Measurements from ENCODE around the gene FAM219A. TPM values are rescaled to one million over a fixed set of nuclear protein-coding genes. Genes with fewer than 3 reads are reported as not detected.

The FAM219A gene
- total RNA-seq, 1 experiment from 2014 or later = 3.7 TPM

- Histone ChIP-seq H3K4me2 (ENCODE audit: low read depth, low read length, poor library complexity, severe bottlenecking) (no peak overlapping the region), H3K27ac (ENCODE audit: low read length) (no peak overlapping the region), H2AFZ (ENCODE audit: low read length) (no peak overlapping the region), H3K79me2 (ENCODE audit: low read length) (no peaks in the 10 kb centered on the region), H3K9ac (ENCODE audit: low read length) (no peak overlapping the region), H3K4me1 (ENCODE audit: low read length) (peaks cover 31% of the 10 kb centered on the region), H4K20me1 (ENCODE audit: insufficient read depth, low read depth, low read length) (no peaks in the 10 kb centered on the region), H3K9me2 (replicated peaks; ENCODE audit: insufficient read depth, low read length) (no peaks in the 10 kb centered on the region), H3K36me3 (ENCODE audit: insufficient read depth, low read length) (no peaks in the 10 kb centered on the region), H3K9me3 (ENCODE audit: low read length) (no peaks in the 10 kb centered on the region), H3K27me3 (ENCODE audit: low read length) (no peaks in the 10 kb centered on the region), H3K4me3 (ENCODE audit: low read length) (no peak overlapping the region)
- DNase-seq = no peak
These were observed 83.3 kb downstream of the FAM219A start for GRCh38 chr9:34374905-34375552.

DNA sequence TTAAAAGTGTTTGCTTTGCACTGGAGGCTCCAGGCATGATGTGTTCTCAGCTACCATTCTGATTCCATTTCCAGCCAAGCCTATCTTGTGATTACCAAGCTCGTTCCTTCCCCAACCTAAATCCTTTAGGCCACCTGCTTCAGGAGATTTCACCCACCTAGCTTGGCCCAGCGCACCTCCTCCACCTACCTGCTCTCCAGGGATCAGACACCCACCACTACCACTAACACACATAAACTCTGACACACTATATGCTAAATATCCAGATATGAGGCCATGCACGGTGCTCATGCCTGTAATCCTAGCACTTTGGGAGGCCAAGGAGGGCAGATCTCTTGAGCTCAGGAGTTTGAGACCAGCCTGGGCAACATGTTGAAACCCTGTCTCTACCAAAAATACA is 84.0 kb downstream of the FAM219A start:
- Histone ChIP-seq H3K9me3 (ENCODE audit: low read length) (no peaks in the 10 kb centered on the region), H3K27me3 (ENCODE audit: low read length) (no peaks in the 10 kb centered on the region), H3K9me2 (replicated peaks; ENCODE audit: insufficient read depth, low read length) (no peaks in the 10 kb centered on the region), H3K4me2 (ENCODE audit: low read depth, low read length, poor library complexity, severe bottlenecking) (no peak overlapping the region), H4K20me1 (ENCODE audit: insufficient read depth, low read depth, low read length) (no peaks in the 10 kb centered on the region), H3K36me3 (ENCODE audit: insufficient read depth, low read length) (no peaks in the 10 kb centered on the region), H3K4me3 (ENCODE audit: low read length) (no peak overlapping the region), H3K9ac (ENCODE audit: low read length) (no peak overlapping the region), H2AFZ (ENCODE audit: low read length) (no peak overlapping the region), H3K4me1 (ENCODE audit: low read length) (peaks cover 26% of the 10 kb centered on the region), H3K79me2 (ENCODE audit: low read length) (no peaks in the 10 kb centered on the region), H3K27ac (ENCODE audit: low read length) (no peak overlapping the region)
- DNase-seq = no peak

DNA sequence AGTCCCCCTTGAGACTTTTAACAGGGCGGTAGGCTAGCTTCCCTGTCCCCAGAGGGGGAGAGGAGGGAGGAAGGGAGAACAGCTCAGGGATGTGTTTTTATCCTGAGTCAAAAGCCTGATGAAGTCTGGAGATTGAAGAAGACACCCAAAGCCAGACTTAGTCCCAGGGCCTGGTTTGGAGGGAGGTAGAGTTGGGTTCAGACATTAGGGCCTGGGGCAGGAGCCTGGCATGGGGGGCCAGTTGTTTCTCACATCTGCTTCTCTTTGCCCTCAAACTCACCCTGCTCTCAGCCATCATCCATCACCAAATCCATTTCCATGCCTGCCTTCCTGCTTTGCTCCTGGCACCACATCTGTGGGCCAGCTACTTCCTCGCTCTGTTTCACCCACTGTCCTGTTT is 84.6 kb downstream of the FAM219A start:
- Histone ChIP-seq H3K79me2 (ENCODE audit: low read length) (no peaks in the 10 kb centered on the region), H3K4me2 (ENCODE audit: low read depth, low read length, poor library complexity, severe bottlenecking) (no peak overlapping the region), H3K4me1 (ENCODE audit: low read length) (peaks cover 22% of the 10 kb centered on the region), H3K9me2 (replicated peaks; ENCODE audit: insufficient read depth, low read length) (no peaks in the 10 kb centered on the region), H3K36me3 (ENCODE audit: insufficient read depth, low read length) (no peaks in the 10 kb centered on the region), H3K9ac (ENCODE audit: low read length) (no peak overlapping the region), H3K4me3 (ENCODE audit: low read length) (no peak overlapping the region), H3K27ac (ENCODE audit: low read length) (no peak overlapping the region), H2AFZ (ENCODE audit: low read length) (no peak overlapping the region), H4K20me1 (ENCODE audit: insufficient read depth, low read depth, low read length) (no peaks in the 10 kb centered on the region), H3K27me3 (ENCODE audit: low read length) (no peaks in the 10 kb centered on the region), H3K9me3 (ENCODE audit: low read length) (no peaks in the 10 kb centered on the region)
- DNase-seq = no peak

- Histone ChIP-seq H3K9me3 (ENCODE audit: low read length) (no peaks in the 10 kb centered on the region), H2AFZ (ENCODE audit: low read length) (no peak overlapping the region), H3K9me2 (replicated peaks; ENCODE audit: insufficient read depth, low read length) (no peaks in the 10 kb centered on the region), H3K79me2 (ENCODE audit: low read length) (no peaks in the 10 kb centered on the region), H3K36me3 (ENCODE audit: insufficient read depth, low read length) (no peaks in the 10 kb centered on the region), H3K4me1 (ENCODE audit: low read length) (peaks cover 22% of the 10 kb centered on the region), H3K9ac (ENCODE audit: low read length) (no peak overlapping the region), H3K4me2 (ENCODE audit: low read depth, low read length, poor library complexity, severe bottlenecking) (no peak overlapping the region), H3K4me3 (ENCODE audit: low read length) (no peak overlapping the region), H4K20me1 (ENCODE audit: insufficient read depth, low read depth, low read length) (no peaks in the 10 kb centered on the region), H3K27me3 (ENCODE audit: low read length) (no peaks in the 10 kb centered on the region), H3K27ac (ENCODE audit: low read length) (no peak overlapping the region)
- DNase-seq = no peak
These were observed 85.8 kb downstream of the FAM219A start for GRCh38 chr9:34372467-34373011.

GRCh38 chr9:34371886-34372466 is 86.4 kb downstream of the FAM219A start:
- H3K79me2 ChIP-seq (ENCODE audit: low read length) = no peaks in the 10 kb centered on the region
- no peaks in the 10 kb centered on the region for H3K27me3 ChIP-seq (ENCODE audit: low read length)
- no peak overlapping the region for H3K9ac ChIP-seq (ENCODE audit: low read length)
- DNase-seq = no peak
- no peak overlapping the region for H3K4me3 ChIP-seq (ENCODE audit: low read length)
- H3K27ac ChIP-seq (ENCODE audit: low read length) = no peak overlapping the region
- H4K20me1 ChIP-seq (ENCODE audit: insufficient read depth, low read depth, low read length) = no peaks in the 10 kb centered on the region
- H3K36me3 ChIP-seq (ENCODE audit: insufficient read depth, low read length) = no peaks in the 10 kb centered on the region
- H3K9me2 ChIP-seq (replicated peaks; ENCODE audit: insufficient read depth, low read length) = no peaks in the 10 kb centered on the region
- peaks cover 17% of the 10 kb centered on the region for H3K4me1 ChIP-seq (ENCODE audit: low read length)
- no peaks in the 10 kb centered on the region for H3K9me3 ChIP-seq (ENCODE audit: low read length)
- H2AFZ ChIP-seq (ENCODE audit: low read length) = no peak overlapping the region
- no peak overlapping the region for H3K4me2 ChIP-seq (ENCODE audit: low read depth, low read length, poor library complexity, severe bottlenecking)

DNA sequence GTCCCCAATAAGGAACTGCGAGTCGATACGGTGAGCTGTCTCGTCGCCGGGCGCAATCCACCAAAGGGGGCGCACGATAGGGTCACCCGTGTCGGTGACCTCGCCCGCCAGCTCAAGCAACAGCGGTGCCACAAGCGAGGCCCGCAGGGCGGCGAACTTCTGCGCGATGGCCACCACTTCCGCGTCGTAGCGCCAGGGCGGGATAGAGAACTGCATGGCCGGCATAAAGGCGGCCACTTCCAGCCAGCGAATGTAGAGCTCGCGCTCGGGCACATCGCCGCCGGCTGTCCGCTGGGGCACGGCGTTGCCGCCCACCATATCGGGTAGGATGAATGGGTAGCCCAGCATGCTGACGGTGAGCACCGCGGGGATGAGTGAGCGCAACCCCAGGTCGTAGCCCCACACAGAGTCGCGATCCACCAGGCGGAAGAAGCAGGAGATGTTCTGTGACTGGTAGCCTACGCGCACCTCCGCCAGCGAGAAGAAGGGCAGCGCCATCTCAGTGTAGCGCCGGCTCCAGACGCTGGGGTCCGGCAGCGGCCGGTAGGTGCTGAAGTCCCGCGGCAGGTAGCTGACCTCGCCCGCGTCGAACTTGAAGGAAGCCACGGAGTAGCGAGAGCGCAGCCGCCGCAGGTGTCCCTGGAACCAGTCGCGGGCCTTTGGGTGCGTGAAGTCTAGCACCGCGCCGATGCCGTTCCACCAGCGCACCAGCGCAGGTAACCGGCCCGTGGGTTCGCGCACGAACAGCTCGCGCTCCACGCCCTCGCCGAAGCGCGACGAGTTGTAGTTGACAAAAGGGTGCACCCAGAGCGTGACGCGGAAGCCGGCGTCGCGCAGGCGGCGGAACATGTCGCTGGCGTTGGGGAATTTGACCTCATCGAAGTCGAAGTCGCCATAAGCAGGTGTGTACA is 87.1 kb downstream of the FAM219A start:
- Histone ChIP-seq H3K79me2 (ENCODE audit: low read length) (no peaks in the 10 kb centered on the region), H4K20me1 (ENCODE audit: insufficient read depth, low read depth, low read length) (no peaks in the 10 kb centered on the region), H2AFZ (ENCODE audit: low read length) (no peak overlapping the region), H3K9me3 (ENCODE audit: low read length) (no peaks in the 10 kb centered on the region), H3K4me1 (ENCODE audit: low read length) (peaks cover 14% of the 10 kb centered on the region), H3K9me2 (replicated peaks; ENCODE audit: insufficient read depth, low read length) (no peaks in the 10 kb centered on the region), H3K27ac (ENCODE audit: low read length) (no peak overlapping the region), H3K4me3 (ENCODE audit: low read length) (no peak overlapping the region), H3K4me2 (ENCODE audit: low read depth, low read length, poor library complexity, severe bottlenecking) (no peak overlapping the region), H3K36me3 (ENCODE audit: insufficient read depth, low read length) (no peaks in the 10 kb centered on the region), H3K9ac (ENCODE audit: low read length) (no peak overlapping the region), H3K27me3 (ENCODE audit: low read length) (no peaks in the 10 kb centered on the region)
- no peak for DNase-seq

DNA sequence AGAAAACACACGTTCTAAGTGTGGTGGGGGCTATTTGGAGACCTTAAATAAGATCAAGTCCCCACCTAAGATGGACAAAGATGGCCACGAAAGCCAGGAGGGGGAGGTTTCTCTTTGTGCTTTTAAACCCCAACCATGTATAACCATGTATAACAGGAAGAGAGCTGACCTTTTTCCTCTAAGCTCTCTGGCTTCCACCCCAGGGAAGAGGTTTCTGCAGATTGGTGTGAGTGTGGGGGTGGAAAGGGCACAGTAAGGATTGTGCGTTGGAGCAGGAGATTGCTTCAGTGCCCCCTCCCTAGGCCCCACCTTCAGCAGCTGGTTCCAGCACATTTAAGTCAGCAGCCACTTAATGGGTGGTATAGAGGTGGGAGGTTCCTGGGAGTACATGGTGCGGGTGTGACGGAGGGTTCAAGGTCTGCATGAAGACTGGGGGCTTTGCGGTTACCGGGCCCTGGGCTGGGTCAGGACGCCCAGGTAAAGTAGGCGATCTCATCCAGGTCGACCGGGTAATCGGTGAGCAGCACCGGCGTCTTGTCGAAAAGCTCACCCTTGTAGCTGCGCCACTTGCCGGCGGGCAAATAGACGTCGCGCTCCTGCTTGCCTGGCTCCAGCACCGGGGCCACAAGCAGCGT is 87.9 kb downstream of the FAM219A start:
- no peaks in the 10 kb centered on the region for H3K9me3 ChIP-seq (ENCODE audit: low read length)
- H3K36me3 ChIP-seq (ENCODE audit: insufficient read depth, low read length) = no peaks in the 10 kb centered on the region
- no peaks in the 10 kb centered on the region for H3K79me2 ChIP-seq (ENCODE audit: low read length)
- no peak overlapping the region for H3K4me3 ChIP-seq (ENCODE audit: low read length)
- no peaks in the 10 kb centered on the region for H3K27me3 ChIP-seq (ENCODE audit: low read length)
- H3K9ac ChIP-seq (ENCODE audit: low read length) = no peak overlapping the region
- no peak overlapping the region for H2AFZ ChIP-seq (ENCODE audit: low read length)
- H4K20me1 ChIP-seq (ENCODE audit: insufficient read depth, low read depth, low read length) = no peaks in the 10 kb centered on the region
- no peak for DNase-seq
- peaks cover 6% of the 10 kb centered on the region for H3K4me1 ChIP-seq (ENCODE audit: low read length)
- no peak overlapping the region for H3K27ac ChIP-seq (ENCODE audit: low read length)
- no peaks in the 10 kb centered on the region for H3K9me2 ChIP-seq (replicated peaks; ENCODE audit: insufficient read depth, low read length)
- H3K4me2 ChIP-seq (ENCODE audit: low read depth, low read length, poor library complexity, severe bottlenecking) = no peak overlapping the region

- Histone ChIP-seq H3K9me3 (ENCODE audit: low read length) (no peaks in the 10 kb centered on the region), H3K4me3 (ENCODE audit: low read length) (no peak overlapping the region), H3K27me3 (ENCODE audit: low read length) (no peaks in the 10 kb centered on the region), H3K4me2 (ENCODE audit: low read depth, low read length, poor library complexity, severe bottlenecking) (no peak overlapping the region), H4K20me1 (ENCODE audit: insufficient read depth, low read depth, low read length) (no peaks in the 10 kb centered on the region), H3K9me2 (replicated peaks; ENCODE audit: insufficient read depth, low read length) (no peaks in the 10 kb centered on the region), H3K9ac (ENCODE audit: low read length) (no peak overlapping the region), H2AFZ (ENCODE audit: low read length) (no peak overlapping the region), H3K36me3 (ENCODE audit: insufficient read depth, low read length) (no peaks in the 10 kb centered on the region), H3K79me2 (ENCODE audit: low read length) (no peaks in the 10 kb centered on the region), H3K27ac (ENCODE audit: low read length) (no peak overlapping the region), H3K4me1 (ENCODE audit: low read length) (no peaks in the 10 kb centered on the region)
- DNase-seq = no peak
These were observed 88.7 kb downstream of the FAM219A start for GRCh38 chr9:34369636-34370035.

Data from Karpas-422 (cell line).